HCT116 (cell line): Measurements from ENCODE around the gene SHROOM3. TPM values are rescaled to one million over a fixed set of nuclear protein-coding genes. Genes with fewer than 3 reads are reported as not detected.

Source experiments
- ATAC-seq: fragments of 200-7000 bp; cut with Tn5 transposase; 2 replicates; pipeline ENCODE4 v1.9.1; 2020; ENCODE audit warnings: mild to moderate bottlenecking, moderate library complexity
- BruUV-seq: library from RNA; stranded (reverse); fragments of 400-500 nt; replicated peaks from 2 replicates; lab custom pipeline; 2021; lab: Mats Ljungman, UMichigan
- CTCF ChIA-PET: fragments of 300-600 bp; sonication (Branson Sonifier 250); formaldehyde crosslinking; loops from one replicate; lab custom pipeline; 2021; ENCODE audit warnings: antibody characterized with exemption; lab: Charles Lee
- POLR2A ChIA-PET: fragments of 300-600, 350-600 bp; sonication (Branson Sonifier 250); formaldehyde crosslinking; loops from one replicate; lab custom pipeline; 2021; ENCODE audit warnings: antibody characterized with exemption; lab: Charles Lee
- RAD21 ChIA-PET, 2 experiments: fragments of 300-600 bp; sonication (Branson Sonifier 250); formaldehyde crosslinking; loops; one replicate each; lab custom pipeline; 2023; ENCODE audit warnings: low total read pairs in 2 of 2; ENCODE audit not compliant: uncharacterized antibody in 2 of 2, unreplicated experiment in 2 of 2, low non-redundant PET in 1 of 2; lab: Charles Lee
- DNase-seq: peaks from one replicate; pipeline ENCODE4 v3.0.0-alpha.2; 2010; ENCODE audit warnings: low read depth, low spot score
- H2AFZ ChIP-seq: fragments of 200-600 bp; shearing (Covaris generic), sonication (generic); 2 replicates; pipeline ENCODE4 v1.6.1; 2017; ENCODE audit warnings: low read depth, mixed run types, mixed read lengths, antibody characterized with exemption, low read length; ENCODE audit not compliant: poor library complexity, severe bottlenecking
- H3K27ac ChIP-seq: 2 replicates; pipeline ENCODE4 v1.5.1; 2012; ENCODE audit warnings: low read depth, low read length
- H3K27me3 ChIP-seq: fragments of 200-600 bp; sonication (generic); 2 replicates; pipeline ENCODE4 v1.6.1; 2016; ENCODE audit warnings: mixed run types, low read length, mixed read lengths; ENCODE audit not compliant: insufficient read depth
- H3K36me3 ChIP-seq, 2 experiments: fragments of 200-500 bp in 1 of 2; fragments of 200-600 bp in 1 of 2; sonication (Bioruptor generic) in 1 of 2; sonication (generic) in 1 of 2; 2 replicates each; pipeline versions ENCODE4 v1.5.1 to v1.6.1; 2014 to 2016; ENCODE audit warnings: low read length in 2 of 2, inconsistent platforms in 1 of 2, mixed read lengths in 1 of 2, mixed run types in 1 of 2; ENCODE audit not compliant: insufficient read depth in 2 of 2, control insufficient read depth in 1 of 2
- H3K4me1 ChIP-seq, 2 experiments: fragments of 200-600 bp in 1 of 2; sonication (generic) in 1 of 2; 2 replicates each; pipeline versions ENCODE4 v1.5.1 to v1.6.1; 2012 to 2017; ENCODE audit warnings: low read length in 2 of 2, inconsistent platforms in 1 of 2, mild to moderate bottlenecking in 1 of 2, mixed read lengths in 1 of 2, mixed run types in 1 of 2, moderate library complexity in 1 of 2; ENCODE audit not compliant: insufficient read depth in 2 of 2, control insufficient read depth in 1 of 2
- H3K4me2 ChIP-seq: fragments of 200-600 bp; sonication (generic); 2 replicates; pipeline ENCODE4 v1.6.1; 2017; ENCODE audit warnings: mixed run types, low read length, mixed read lengths
- H3K4me3 ChIP-seq, 2 experiments: fragments of 200-600 bp in 1 of 2; sonication (generic) in 1 of 2; replicated peaks in 1 of 2; 2 replicates each; pipeline ENCODE4 v1.5.1; 2011 to 2016; ENCODE audit warnings: low read length in 2 of 2, control low read depth in 1 of 2, low read depth in 1 of 2, mild to moderate bottlenecking in 1 of 2, mixed read lengths in 1 of 2, mixed run types in 1 of 2
- H3K79me2 ChIP-seq: fragments of 200-600 bp; sonication (generic); 2 replicates; pipeline ENCODE4 v1.6.1; 2017; ENCODE audit warnings: mild to moderate bottlenecking, mixed run types, low read length, moderate library complexity, mixed read lengths; ENCODE audit not compliant: insufficient read depth
- H3K9ac ChIP-seq: fragments of 200-600 bp; sonication (generic); 2 replicates; pipeline ENCODE4 v1.6.1; 2016; ENCODE audit warnings: low read length, mixed read lengths
- H3K9me2 ChIP-seq: fragments of 200-600 bp; sonication (generic), shearing (Covaris generic); 2 replicates; pipeline ENCODE4 v1.6.1; 2017; ENCODE audit warnings: mixed run types, mild to moderate bottlenecking, moderate library complexity; ENCODE audit not compliant: insufficient read depth
- H3K9me3 ChIP-seq, 2 experiments: fragments of 200-500 bp in 1 of 2; fragments of 200-600 bp in 1 of 2; sonication (Bioruptor generic) in 1 of 2; sonication (generic) in 1 of 2; 2 replicates each; pipeline ENCODE4 v1.6.1; 2014 to 2017; ENCODE audit warnings: low read length in 2 of 2, mixed read lengths in 2 of 2, inconsistent platforms in 1 of 2, low read depth in 1 of 2, mild to moderate bottlenecking in 1 of 2, mixed run types in 1 of 2, moderate library complexity in 1 of 2; ENCODE audit not compliant: control insufficient read depth in 1 of 2, insufficient read depth in 1 of 2
- H4K20me1 ChIP-seq: fragments of 200-600 bp; sonication (generic), shearing (Covaris generic); 2 replicates; pipeline ENCODE4 v1.6.1; 2017; ENCODE audit warnings: mixed run types, mild to moderate bottlenecking, moderate library complexity; ENCODE audit not compliant: insufficient read depth
- CBX3 ChIP-seq: IDR thresholded peaks from 2 replicates; pipeline ENCODE4 v1.6.1; 2012; ENCODE audit warnings: low read depth
- EGR1 ChIP-seq: IDR thresholded peaks from 2 replicates; pipeline ENCODE4 v1.6.1; 2012; ENCODE audit warnings: low read depth
- ELF1 ChIP-seq: IDR thresholded peaks from 2 replicates; pipeline ENCODE4 v1.6.1; 2012; ENCODE audit warnings: low read depth, borderline replicate concordance
- EZH2 ChIP-seq: fragments of 200-600 bp; sonication (generic); IDR thresholded peaks from 2 replicates; pipeline ENCODE4 v1.6.1; 2017; ENCODE audit warnings: antibody characterized with exemption, mixed run types
- EZH2phosphoT487 ChIP-seq: fragments of 200-600 bp; IDR thresholded peaks from 2 replicates; pipeline ENCODE4 v1.6.1; 2018; ENCODE audit warnings: antibody characterized with exemption, borderline replicate concordance
- FOSL1 ChIP-seq: IDR thresholded peaks from 2 replicates; pipeline ENCODE4 v1.6.1; 2012; ENCODE audit warnings: low read depth
- JUND ChIP-seq: IDR thresholded peaks from 2 replicates; pipeline ENCODE4 v1.6.1; 2012
- POLR2A ChIP-seq: IDR thresholded peaks from 2 replicates; pipeline ENCODE4 v1.7.0; 2011; ENCODE audit warnings: borderline replicate concordance; ENCODE audit not compliant: insufficient read depth, insufficient read length; ENCODE audit errors: extremely low read depth
- POLR2AphosphoS5 ChIP-seq: IDR thresholded peaks from 2 replicates; pipeline ENCODE4 v1.6.1; 2011; ENCODE audit warnings: mild to moderate bottlenecking, low read depth, low read length, moderate library complexity
- RAD21 ChIP-seq: IDR thresholded peaks from 2 replicates; pipeline ENCODE4 v1.6.1; 2012; ENCODE audit warnings: low read depth, mild to moderate bottlenecking
- SIN3A ChIP-seq: IDR thresholded peaks from 2 replicates; pipeline ENCODE4 v1.6.1; 2012; ENCODE audit warnings: low read depth
- SP1 ChIP-seq: IDR thresholded peaks from 2 replicates; pipeline ENCODE4 v1.6.1; 2012; ENCODE audit warnings: low read depth
- SRF ChIP-seq: IDR thresholded peaks from 2 replicates; pipeline ENCODE4 v1.6.1; 2012; ENCODE audit warnings: low read depth
- TCF7L2 ChIP-seq: IDR thresholded peaks from 2 replicates; pipeline ENCODE4 v1.7.0; 2011; ENCODE audit warnings: borderline replicate concordance, inconsistent platforms; ENCODE audit not compliant: insufficient read depth, insufficient read length; ENCODE audit errors: extremely low read depth
- YY1 ChIP-seq: IDR thresholded peaks from 2 replicates; pipeline ENCODE4 v1.6.1; 2011; ENCODE audit warnings: low read length, low read depth, moderate library complexity, mild to moderate bottlenecking; ENCODE audit not compliant: insufficient replicate concordance; ENCODE audit errors: extremely low read depth
- ZNF274 ChIP-seq: fragments of 200-500 bp; sonication (Bioruptor generic); IDR thresholded peaks from 2 replicates; pipeline ENCODE4 v1.6.1; 2014; ENCODE audit warnings: mild to moderate bottlenecking, low read depth, low read length, inconsistent platforms
- intact Hi-C: fragments of 100-400 bp; cut with micrococcal nuclease; formaldehyde crosslinking; loops from 2 replicates; pipeline ENCODE4 v1.10.0; 2022
- total RNA-seq: library from RNA; stranded (reverse); gene quantifications from one replicate; pipeline ENCODE4 v1.2.1, GENCODE V29; 2021; ENCODE audit not compliant: unreplicated experiment
- TF ChIP-seq, protein P1 (sequence below), 3 experiments: fragments of 200-600 bp in 1 of 3; sonication (generic) in 1 of 3; IDR thresholded peaks in 2 of 3; conservative IDR thresholded peaks in 1 of 3; 2 replicates each; pipeline ENCODE4 v1.5.1; 2012 to 2017; ENCODE audit warnings: low read depth in 2 of 3, low read length in 2 of 3, antibody characterized with exemption in 1 of 3, borderline replicate concordance in 1 of 3, control low read depth in 1 of 3, mild to moderate bottlenecking in 1 of 3, mixed read lengths in 1 of 3, mixed run types in 1 of 3, moderate library complexity in 1 of 3; ENCODE audit not compliant: insufficient read depth in 1 of 3
- TF ChIP-seq, protein P2 (sequence below): IDR thresholded peaks from 2 replicates; pipeline ENCODE4 v1.6.1; 2011; ENCODE audit warnings: mild to moderate bottlenecking, low read length, moderate library complexity; ENCODE audit not compliant: insufficient replicate concordance; ENCODE audit errors: extremely low read depth
- TF ChIP-seq, protein P3 (sequence below): IDR thresholded peaks from 2 replicates; pipeline ENCODE4 v1.6.1; 2012; ENCODE audit warnings: low read depth
- TF ChIP-seq, protein P4 (sequence below): IDR thresholded peaks from 2 replicates; pipeline ENCODE4 v1.6.1; 2012

Gene SHROOM3
- total RNA-seq, 1 experiment from 2014 or later = 22.5 TPM

DNA sequence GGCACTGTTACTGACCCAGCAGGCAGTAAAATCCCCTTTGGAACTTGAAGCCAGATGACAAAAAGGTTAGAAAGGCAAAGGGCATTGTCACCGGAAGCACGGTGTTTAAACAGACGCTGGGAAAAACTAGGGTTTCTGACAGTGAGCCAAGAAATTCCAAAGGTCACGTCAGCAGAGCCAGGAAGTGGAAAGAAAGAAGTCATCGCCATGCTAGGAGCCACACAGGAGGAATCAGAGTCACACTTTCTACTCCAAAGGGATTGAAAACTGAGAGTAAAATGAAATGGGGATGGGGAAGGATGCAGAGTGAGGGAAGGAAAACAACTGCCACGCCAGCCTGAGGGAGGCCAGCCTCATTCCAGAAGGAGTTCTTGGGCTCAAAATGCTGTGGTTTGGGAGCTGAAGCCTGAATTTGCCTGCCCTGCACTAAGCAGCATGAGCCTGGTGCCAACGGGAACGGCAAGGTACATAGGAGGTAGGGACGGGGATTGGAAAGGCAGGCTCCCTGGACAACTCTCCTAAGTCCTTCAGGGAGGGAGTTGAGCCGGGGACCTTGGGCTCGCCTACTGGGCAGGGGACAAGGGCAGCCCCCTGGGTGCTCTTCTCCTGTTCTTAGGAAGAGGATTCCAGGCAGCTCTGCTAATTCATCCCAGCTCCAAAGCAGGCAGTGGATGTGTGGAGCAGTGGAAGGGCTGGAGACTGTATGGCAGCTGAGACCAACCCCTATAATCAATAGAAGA lies 396.1 kb downstream of the SHROOM3 start:
- peak overlapping the region; percentile 71 for H3K4me2 ChIP-seq
- TSS peak; percentile 84 for BruUV-seq
- peak overlapping the region; percentile 36 for H3K9ac ChIP-seq
- no peaks in the 10 kb centered on the region for H3K79me2 ChIP-seq
- no peaks in the 10 kb centered on the region for H3K9me3 ChIP-seq
- CTCF ChIA-PET = no interaction called here
- H3K27me3 ChIP-seq = no peaks in the 10 kb centered on the region
- H3K4me3 ChIP-seq = peak overlapping the region in 1 of 2 experiments; percentile 26; a peak in 2 of 4 replicates
- H4K20me1 ChIP-seq = no peaks in the 10 kb centered on the region
- peak overlapping the region; percentile 27 for H3K27ac ChIP-seq
- ATAC-seq (peak; percentile 65), DNase-seq (peak; percentile 47)
- POLR2A ChIA-PET = no interaction called here
- H3K4me1 ChIP-seq = peaks cover 11 to 20% of the 10 kb centered on the region in 2 experiments
- no peaks in the 10 kb centered on the region for H3K9me2 ChIP-seq
- no peaks in the 10 kb centered on the region for H3K36me3 ChIP-seq
- RAD21 ChIA-PET = no interaction called here
- intact Hi-C loops = no loop called here
- peak overlapping the region; percentile 86 for H2AFZ ChIP-seq
- TF ChIP-seq, protein P1, sequence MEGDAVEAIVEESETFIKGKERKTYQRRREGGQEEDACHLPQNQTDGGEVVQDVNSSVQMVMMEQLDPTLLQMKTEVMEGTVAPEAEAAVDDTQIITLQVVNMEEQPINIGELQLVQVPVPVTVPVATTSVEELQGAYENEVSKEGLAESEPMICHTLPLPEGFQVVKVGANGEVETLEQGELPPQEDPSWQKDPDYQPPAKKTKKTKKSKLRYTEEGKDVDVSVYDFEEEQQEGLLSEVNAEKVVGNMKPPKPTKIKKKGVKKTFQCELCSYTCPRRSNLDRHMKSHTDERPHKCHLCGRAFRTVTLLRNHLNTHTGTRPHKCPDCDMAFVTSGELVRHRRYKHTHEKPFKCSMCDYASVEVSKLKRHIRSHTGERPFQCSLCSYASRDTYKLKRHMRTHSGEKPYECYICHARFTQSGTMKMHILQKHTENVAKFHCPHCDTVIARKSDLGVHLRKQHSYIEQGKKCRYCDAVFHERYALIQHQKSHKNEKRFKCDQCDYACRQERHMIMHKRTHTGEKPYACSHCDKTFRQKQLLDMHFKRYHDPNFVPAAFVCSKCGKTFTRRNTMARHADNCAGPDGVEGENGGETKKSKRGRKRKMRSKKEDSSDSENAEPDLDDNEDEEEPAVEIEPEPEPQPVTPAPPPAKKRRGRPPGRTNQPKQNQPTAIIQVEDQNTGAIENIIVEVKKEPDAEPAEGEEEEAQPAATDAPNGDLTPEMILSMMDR (IDR thresholded peaks at IDR 0.05 in 2 of 3, conservative IDR thresholded peaks at IDR 0.05 in 1 of 3; ENCODE audit: borderline replicate concordance in 1 of 3, insufficient read depth in 1 of 3, low read depth in 2 of 3, low read length in 2 of 3) = no peak
- TF ChIP-seq TCF7L2 (no peak), EZH2 (no peak), EZH2phosphoT487 (no peak), FOSL1 (peak; percentile 45; the same call in 1 of the 2 replicates), ZNF274 (no peak), SRF (no peak), CBX3 (peak; percentile 78), EGR1 (no peak), RAD21 (no peak), JUND (peak; percentile 55), SP1 (peak; percentile 68), POLR2A (no peak), SIN3A (no peak), ELF1 (peak; percentile 42), YY1 (peak; percentile 50), POLR2AphosphoS5 (peak; percentile 47; the same call in 1 of the 2 replicates)
- TF ChIP-seq, protein P2, sequence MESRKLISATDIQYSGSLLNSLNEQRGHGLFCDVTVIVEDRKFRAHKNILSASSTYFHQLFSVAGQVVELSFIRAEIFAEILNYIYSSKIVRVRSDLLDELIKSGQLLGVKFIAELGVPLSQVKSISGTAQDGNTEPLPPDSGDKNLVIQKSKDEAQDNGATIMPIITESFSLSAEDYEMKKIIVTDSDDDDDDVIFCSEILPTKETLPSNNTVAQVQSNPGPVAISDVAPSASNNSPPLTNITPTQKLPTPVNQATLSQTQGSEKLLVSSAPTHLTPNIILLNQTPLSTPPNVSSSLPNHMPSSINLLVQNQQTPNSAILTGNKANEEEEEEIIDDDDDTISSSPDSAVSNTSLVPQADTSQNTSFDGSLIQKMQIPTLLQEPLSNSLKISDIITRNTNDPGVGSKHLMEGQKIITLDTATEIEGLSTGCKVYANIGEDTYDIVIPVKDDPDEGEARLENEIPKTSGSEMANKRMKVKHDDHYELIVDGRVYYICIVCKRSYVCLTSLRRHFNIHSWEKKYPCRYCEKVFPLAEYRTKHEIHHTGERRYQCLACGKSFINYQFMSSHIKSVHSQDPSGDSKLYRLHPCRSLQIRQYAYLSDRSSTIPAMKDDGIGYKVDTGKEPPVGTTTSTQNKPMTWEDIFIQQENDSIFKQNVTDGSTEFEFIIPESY = no peak
- TF ChIP-seq, protein P3, sequence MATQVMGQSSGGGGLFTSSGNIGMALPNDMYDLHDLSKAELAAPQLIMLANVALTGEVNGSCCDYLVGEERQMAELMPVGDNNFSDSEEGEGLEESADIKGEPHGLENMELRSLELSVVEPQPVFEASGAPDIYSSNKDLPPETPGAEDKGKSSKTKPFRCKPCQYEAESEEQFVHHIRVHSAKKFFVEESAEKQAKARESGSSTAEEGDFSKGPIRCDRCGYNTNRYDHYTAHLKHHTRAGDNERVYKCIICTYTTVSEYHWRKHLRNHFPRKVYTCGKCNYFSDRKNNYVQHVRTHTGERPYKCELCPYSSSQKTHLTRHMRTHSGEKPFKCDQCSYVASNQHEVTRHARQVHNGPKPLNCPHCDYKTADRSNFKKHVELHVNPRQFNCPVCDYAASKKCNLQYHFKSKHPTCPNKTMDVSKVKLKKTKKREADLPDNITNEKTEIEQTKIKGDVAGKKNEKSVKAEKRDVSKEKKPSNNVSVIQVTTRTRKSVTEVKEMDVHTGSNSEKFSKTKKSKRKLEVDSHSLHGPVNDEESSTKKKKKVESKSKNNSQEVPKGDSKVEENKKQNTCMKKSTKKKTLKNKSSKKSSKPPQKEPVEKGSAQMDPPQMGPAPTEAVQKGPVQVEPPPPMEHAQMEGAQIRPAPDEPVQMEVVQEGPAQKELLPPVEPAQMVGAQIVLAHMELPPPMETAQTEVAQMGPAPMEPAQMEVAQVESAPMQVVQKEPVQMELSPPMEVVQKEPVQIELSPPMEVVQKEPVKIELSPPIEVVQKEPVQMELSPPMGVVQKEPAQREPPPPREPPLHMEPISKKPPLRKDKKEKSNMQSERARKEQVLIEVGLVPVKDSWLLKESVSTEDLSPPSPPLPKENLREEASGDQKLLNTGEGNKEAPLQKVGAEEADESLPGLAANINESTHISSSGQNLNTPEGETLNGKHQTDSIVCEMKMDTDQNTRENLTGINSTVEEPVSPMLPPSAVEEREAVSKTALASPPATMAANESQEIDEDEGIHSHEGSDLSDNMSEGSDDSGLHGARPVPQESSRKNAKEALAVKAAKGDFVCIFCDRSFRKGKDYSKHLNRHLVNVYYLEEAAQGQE = no peak
- TF ChIP-seq, protein P4, sequence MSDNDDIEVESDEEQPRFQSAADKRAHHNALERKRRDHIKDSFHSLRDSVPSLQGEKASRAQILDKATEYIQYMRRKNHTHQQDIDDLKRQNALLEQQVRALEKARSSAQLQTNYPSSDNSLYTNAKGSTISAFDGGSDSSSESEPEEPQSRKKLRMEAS = 0 out of 2 replicates have a peak, but pooled peaks have one; percentile 35
